Neural cell (in vitro differentiated cells): ENCODE data around the gene KMT2B. TPM values are rescaled to one million over a fixed set of nuclear protein-coding genes. Genes with fewer than 3 reads are reported as not detected.
A peak's percentile ranks its signal among the peaks of the same experiment; 100 is the strongest.

Source experiments
- H2AFZ ChIP-seq: fragments of 200-600, 300-800 bp; sonication (generic), shearing (Covaris generic); 2 replicates; pipeline ENCODE4 v1.6.0; 2014; ENCODE audit warnings: low read depth, mild to moderate bottlenecking, antibody characterized with exemption, low read length, moderate library complexity
- H3F3A ChIP-seq: fragments of 200-600 bp; shearing (Covaris generic); 2 replicates; pipeline ENCODE4 v1.6.1; 2016; ENCODE audit warnings: mild to moderate bottlenecking, moderate library complexity, mixed read lengths, antibody characterized with exemption, low read length; ENCODE audit not compliant: insufficient read depth, poor library complexity, severe bottlenecking
- H3K27ac ChIP-seq: fragments of 200-600, 300-800 bp; sonication (generic), shearing (Covaris generic); 2 replicates; pipeline ENCODE4 v1.5.1; 2014; ENCODE audit warnings: mild to moderate bottlenecking, low read length, moderate library complexity
- H3K27me3 ChIP-seq: fragments of 300-800, 200-600 bp; sonication (generic), shearing (Covaris generic); 2 replicates; pipeline ENCODE4 v1.6.0; 2014; ENCODE audit warnings: mild to moderate bottlenecking, low read depth, low read length, moderate library complexity; ENCODE audit not compliant: insufficient read depth
- H3K36me3 ChIP-seq: fragments of 300-800, 200-600 bp; sonication (generic), shearing (Covaris generic); 2 replicates; pipeline ENCODE4 v1.5.1; 2014; ENCODE audit warnings: mild to moderate bottlenecking, antibody characterized with exemption, low read length, moderate library complexity; ENCODE audit not compliant: insufficient read depth
- H3K4me2 ChIP-seq: fragments of 300-800, 200-600 bp; sonication (generic), shearing (Covaris generic); 2 replicates; pipeline ENCODE4 v1.6.0; 2014; ENCODE audit warnings: mild to moderate bottlenecking, low read length
- H3K4me3 ChIP-seq: fragments of 300-800, 200-600 bp; sonication (generic), shearing (Covaris generic); 2 replicates; pipeline ENCODE4 v1.5.1; 2014; ENCODE audit warnings: mild to moderate bottlenecking, low read length, moderate library complexity
- H3K79me2 ChIP-seq: fragments of 200-600 bp; shearing (Covaris generic); replicated peaks from 2 replicates; pipeline ENCODE4 v1.6.0; 2014; ENCODE audit warnings: mild to moderate bottlenecking, low read length, moderate library complexity; ENCODE audit not compliant: insufficient read depth
- H3K9ac ChIP-seq: fragments of 300-800, 200-600 bp; sonication (generic), shearing (Covaris generic); 2 replicates; pipeline ENCODE4 v1.6.1; 2016; ENCODE audit warnings: mild to moderate bottlenecking, low read length, mixed read lengths
- H3K9me2 ChIP-seq: fragments of 200-600 bp; shearing (Covaris generic); 2 replicates; pipeline ENCODE4 v1.6.1; 2016; ENCODE audit warnings: mild to moderate bottlenecking, low read length, mixed read lengths; ENCODE audit not compliant: insufficient read depth
- H3K9me3 ChIP-seq: fragments of 200-600, 300-800 bp; sonication (generic), shearing (Covaris generic); 2 replicates; pipeline ENCODE4 v1.6.1; 2016; ENCODE audit warnings: mild to moderate bottlenecking, mixed run types, low read length, moderate library complexity, mixed read lengths
- H4K20me1 ChIP-seq: fragments of 200-600 bp; shearing (Covaris generic); 2 replicates; pipeline ENCODE4 v1.6.1; 2016; ENCODE audit warnings: mild to moderate bottlenecking, mixed run types; ENCODE audit not compliant: insufficient read depth
- EP300 ChIP-seq: fragments of 450-650 bp; conservative IDR thresholded peaks from 2 replicates; pipeline ENCODE4 v1.6.1; 2014; ENCODE audit warnings: antibody characterized with exemption, mild to moderate bottlenecking, moderate library complexity; ENCODE audit not compliant: poor library complexity, severe bottlenecking
- EZH2 ChIP-seq: fragments of 200-600, 300-800 bp; shearing (Covaris generic), sonication (generic); IDR thresholded peaks from 2 replicates; pipeline ENCODE4 v1.6.1; 2014; ENCODE audit warnings: antibody characterized with exemption, low read length, borderline replicate concordance, mild to moderate bottlenecking; ENCODE audit not compliant: insufficient read depth, poor library complexity, severe bottlenecking
- MXI1 ChIP-seq: fragments of 450-650 bp; conservative IDR thresholded peaks from 2 replicates; pipeline ENCODE4 v1.6.1; 2014; ENCODE audit warnings: antibody characterized with exemption, mild to moderate bottlenecking; ENCODE audit not compliant: poor library complexity, severe bottlenecking
- POLR2AphosphoS5 ChIP-seq: IDR thresholded peaks from 2 replicates; pipeline ENCODE4 v1.6.1; 2012
- RAD21 ChIP-seq: fragments of 450-650 bp; conservative IDR thresholded peaks from 2 replicates; pipeline ENCODE4 v1.6.1; 2014; ENCODE audit warnings: antibody characterized with exemption, mild to moderate bottlenecking, moderate library complexity
- SMC3 ChIP-seq: fragments of 450-650 bp; conservative IDR thresholded peaks from 2 replicates; pipeline ENCODE4 v1.6.1; 2014; ENCODE audit warnings: antibody characterized with exemption, mild to moderate bottlenecking, moderate library complexity; ENCODE audit not compliant: poor library complexity
- TAF1 ChIP-seq: IDR thresholded peaks from 2 replicates; pipeline ENCODE4 v1.6.1; 2012; ENCODE audit warnings: low read depth
- polyA plus RNA-seq: library from polyadenylated mRNA; depleted of rRNA; stranded (reverse); fragments of >200 nt; gene quantifications from 2 replicates; pipeline ENCODE4 v1.2.3, GENCODE V29; 2014
- TF ChIP-seq, protein P1 (sequence below): IDR thresholded peaks from 2 replicates; pipeline ENCODE4 v1.6.1; 2012; ENCODE audit warnings: borderline replicate concordance
- TF ChIP-seq, protein P2 (sequence below): fragments of 450-650 bp; IDR thresholded peaks from 2 replicates; pipeline ENCODE4 v1.5.1; 2014; ENCODE audit warnings: antibody characterized with exemption, mild to moderate bottlenecking, moderate library complexity; ENCODE audit not compliant: poor library complexity, severe bottlenecking

Gene KMT2B
- polyA plus RNA-seq, 1 donor from 2014 or later: 15.8 TPM

DNA sequence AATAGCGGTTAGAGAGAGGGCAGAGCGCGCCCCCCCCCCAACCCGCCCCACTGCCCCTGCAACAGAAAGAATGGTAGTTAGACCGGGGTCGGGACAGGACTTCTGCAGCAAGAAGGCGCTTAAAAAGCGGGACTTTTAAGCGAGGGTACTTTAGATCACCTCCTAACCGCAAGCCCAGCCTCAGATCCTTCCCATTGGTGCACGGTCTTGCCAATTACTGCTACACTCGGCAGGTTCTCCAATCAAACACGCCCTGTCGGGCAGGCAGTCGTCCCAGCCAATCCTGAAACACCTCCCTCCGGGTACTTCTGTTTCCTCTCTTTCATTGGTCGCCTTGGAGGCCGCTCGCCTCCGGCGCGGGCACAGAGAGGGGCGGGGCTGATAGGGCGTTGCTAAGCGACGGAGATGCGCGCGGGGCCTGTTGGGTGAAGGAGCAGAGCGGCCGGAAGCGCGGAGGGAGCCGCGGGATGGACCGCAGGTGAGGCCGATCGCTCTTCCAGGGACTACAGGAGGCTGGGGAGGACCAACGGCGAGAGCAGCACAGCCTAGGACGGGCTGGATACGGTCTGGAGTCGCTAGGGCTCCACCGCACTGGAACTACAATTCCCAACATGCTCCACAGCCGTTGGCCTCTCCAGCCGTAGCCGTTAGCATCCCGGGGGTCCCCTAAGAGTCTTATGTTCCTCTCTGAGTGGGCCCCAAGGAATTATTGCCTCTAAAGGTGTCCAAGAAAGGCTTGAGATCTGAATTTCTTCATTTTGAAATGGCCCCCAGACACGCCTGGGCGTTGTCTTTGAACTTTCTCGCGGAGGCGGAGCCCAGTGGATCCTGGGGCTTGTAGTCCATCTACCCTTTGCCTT is 40.2 kb downstream of the KMT2B start, which contains the start of gene PROSER3:
Gene PROSER3 (plus strand): TSS at position 428 of the 860 bp plus-strand sequence. CDS start 40 bp downstream, at position 468.
- Histone ChIP-seq H4K20me1 (no peaks in the 10 kb centered on the region), H3K9me2 (no peaks in the 10 kb centered on the region), H3K27me3 (no peaks in the 10 kb centered on the region), H3K36me3 (peaks cover 8% of the 10 kb centered on the region), H2AFZ (peak within 1 kb of the TSS; percentile 90), H3K27ac (peak within 1 kb of the TSS; percentile 80), H3K79me2 (peaks cover 15% of the 10 kb centered on the region), H3K9ac (peak within 1 kb of the TSS; percentile 76), H3K9me3 (no peaks in the 10 kb centered on the region), H3F3A (no peaks in the 10 kb centered on the region), H3K4me2 (peak within 1 kb of the TSS; percentile 59), H3K4me3 (peak within 1 kb of the TSS; percentile 91)
- TF ChIP-seq POLR2AphosphoS5 (peak; percentile 76), EZH2 (no peak), MXI1 (peak; percentile 88), RAD21 (no peak), EP300 (peak; percentile 41), TAF1 (no peak), SMC3 (peak; percentile 35)
- TF ChIP-seq, protein P1, sequence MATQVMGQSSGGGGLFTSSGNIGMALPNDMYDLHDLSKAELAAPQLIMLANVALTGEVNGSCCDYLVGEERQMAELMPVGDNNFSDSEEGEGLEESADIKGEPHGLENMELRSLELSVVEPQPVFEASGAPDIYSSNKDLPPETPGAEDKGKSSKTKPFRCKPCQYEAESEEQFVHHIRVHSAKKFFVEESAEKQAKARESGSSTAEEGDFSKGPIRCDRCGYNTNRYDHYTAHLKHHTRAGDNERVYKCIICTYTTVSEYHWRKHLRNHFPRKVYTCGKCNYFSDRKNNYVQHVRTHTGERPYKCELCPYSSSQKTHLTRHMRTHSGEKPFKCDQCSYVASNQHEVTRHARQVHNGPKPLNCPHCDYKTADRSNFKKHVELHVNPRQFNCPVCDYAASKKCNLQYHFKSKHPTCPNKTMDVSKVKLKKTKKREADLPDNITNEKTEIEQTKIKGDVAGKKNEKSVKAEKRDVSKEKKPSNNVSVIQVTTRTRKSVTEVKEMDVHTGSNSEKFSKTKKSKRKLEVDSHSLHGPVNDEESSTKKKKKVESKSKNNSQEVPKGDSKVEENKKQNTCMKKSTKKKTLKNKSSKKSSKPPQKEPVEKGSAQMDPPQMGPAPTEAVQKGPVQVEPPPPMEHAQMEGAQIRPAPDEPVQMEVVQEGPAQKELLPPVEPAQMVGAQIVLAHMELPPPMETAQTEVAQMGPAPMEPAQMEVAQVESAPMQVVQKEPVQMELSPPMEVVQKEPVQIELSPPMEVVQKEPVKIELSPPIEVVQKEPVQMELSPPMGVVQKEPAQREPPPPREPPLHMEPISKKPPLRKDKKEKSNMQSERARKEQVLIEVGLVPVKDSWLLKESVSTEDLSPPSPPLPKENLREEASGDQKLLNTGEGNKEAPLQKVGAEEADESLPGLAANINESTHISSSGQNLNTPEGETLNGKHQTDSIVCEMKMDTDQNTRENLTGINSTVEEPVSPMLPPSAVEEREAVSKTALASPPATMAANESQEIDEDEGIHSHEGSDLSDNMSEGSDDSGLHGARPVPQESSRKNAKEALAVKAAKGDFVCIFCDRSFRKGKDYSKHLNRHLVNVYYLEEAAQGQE: no peak
- TF ChIP-seq, protein P2, sequence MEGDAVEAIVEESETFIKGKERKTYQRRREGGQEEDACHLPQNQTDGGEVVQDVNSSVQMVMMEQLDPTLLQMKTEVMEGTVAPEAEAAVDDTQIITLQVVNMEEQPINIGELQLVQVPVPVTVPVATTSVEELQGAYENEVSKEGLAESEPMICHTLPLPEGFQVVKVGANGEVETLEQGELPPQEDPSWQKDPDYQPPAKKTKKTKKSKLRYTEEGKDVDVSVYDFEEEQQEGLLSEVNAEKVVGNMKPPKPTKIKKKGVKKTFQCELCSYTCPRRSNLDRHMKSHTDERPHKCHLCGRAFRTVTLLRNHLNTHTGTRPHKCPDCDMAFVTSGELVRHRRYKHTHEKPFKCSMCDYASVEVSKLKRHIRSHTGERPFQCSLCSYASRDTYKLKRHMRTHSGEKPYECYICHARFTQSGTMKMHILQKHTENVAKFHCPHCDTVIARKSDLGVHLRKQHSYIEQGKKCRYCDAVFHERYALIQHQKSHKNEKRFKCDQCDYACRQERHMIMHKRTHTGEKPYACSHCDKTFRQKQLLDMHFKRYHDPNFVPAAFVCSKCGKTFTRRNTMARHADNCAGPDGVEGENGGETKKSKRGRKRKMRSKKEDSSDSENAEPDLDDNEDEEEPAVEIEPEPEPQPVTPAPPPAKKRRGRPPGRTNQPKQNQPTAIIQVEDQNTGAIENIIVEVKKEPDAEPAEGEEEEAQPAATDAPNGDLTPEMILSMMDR: peak; percentile 35

DNA sequence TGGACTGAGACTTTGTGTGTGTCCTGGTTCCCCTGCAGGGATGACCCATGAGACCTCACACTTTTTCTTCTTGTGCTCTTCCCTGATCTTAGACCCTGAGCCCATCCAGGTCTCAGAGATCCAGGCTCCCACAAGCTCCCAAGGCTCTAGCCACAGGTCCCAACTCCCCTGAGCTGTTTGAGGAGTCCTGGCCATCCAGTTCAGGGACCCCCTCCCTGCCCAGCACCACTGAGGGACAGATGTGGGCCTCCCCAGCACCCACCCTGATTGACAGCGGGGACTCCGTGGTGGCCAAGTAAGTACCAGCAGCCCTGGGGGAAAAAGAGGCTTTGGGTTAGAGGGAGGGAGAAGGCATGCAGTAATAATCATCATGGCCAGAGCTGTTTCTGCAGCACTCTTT is 41.9 kb downstream of the KMT2B start:
- Histone ChIP-seq H3K79me2 (peaks cover 15% of the 10 kb centered on the region), H3K4me2 (no peak overlapping the region)

More for the DNA sequence above, 41.9 kb downstream of the KMT2B start:
- H3F3A ChIP-seq: no peaks in the 10 kb centered on the region
- no peak overlapping the region for H2AFZ ChIP-seq
- H3K27me3 ChIP-seq: no peaks in the 10 kb centered on the region
- no peaks in the 10 kb centered on the region for H3K36me3 ChIP-seq
- no peaks in the 10 kb centered on the region for H3K9me2 ChIP-seq
- no peak for TF ChIP-seq SMC3
- no peak for TF ChIP-seq POLR2AphosphoS5
- TF ChIP-seq EZH2: no peak
- no peak for TF ChIP-seq RAD21
- TF ChIP-seq, protein P2: no peak
- no peak for TF ChIP-seq MXI1
- TF ChIP-seq, protein P1: no peak
- no peak for TF ChIP-seq TAF1
- H3K9ac ChIP-seq: no peak overlapping the region
- H3K9me3 ChIP-seq: no peaks in the 10 kb centered on the region
- H3K27ac ChIP-seq: no peak overlapping the region
- H3K4me3 ChIP-seq: no peak overlapping the region
- no peaks in the 10 kb centered on the region for H4K20me1 ChIP-seq
